WTC11 (cell line): ENCODE results near the gene BLOC1S1. TPM values are rescaled to one million over a fixed set of nuclear protein-coding genes. Genes with fewer than 3 reads are reported as not detected.

Source experiments
- ATAC-seq: fragments of 200-7000 bp; cut with Tn5 transposase; 2 replicates; pipeline ENCODE4 v1.10.0; 2021; ENCODE audit warnings: mild to moderate bottlenecking, moderate library complexity
- CTCF ChIA-PET: fragments of 300-600 bp; sonication (Branson Sonifier 250); formaldehyde crosslinking; loops from one replicate; lab custom pipeline; 2021; ENCODE audit warnings: antibody characterized with exemption; lab: Charles Lee
- POLR2A ChIA-PET: fragments of 350-600 bp; sonication (Branson Sonifier 250); formaldehyde crosslinking; loops from one replicate; lab custom pipeline; 2021; ENCODE audit warnings: antibody characterized with exemption; lab: Charles Lee
- DNase-seq: peaks from one replicate; pipeline ENCODE4 v3.0.0; 2021; ENCODE audit warnings: low spot score
- H3K27ac Mint-ChIP-seq: 2 replicates; pipeline ENCODE4 v1.8.0; 2021; ENCODE audit warnings: mixed read lengths
- H3K27me3 Mint-ChIP-seq: 2 replicates; pipeline ENCODE4 v1.8.0; 2021; ENCODE audit warnings: low read depth, mild to moderate bottlenecking, moderate library complexity, mixed read lengths
- H3K36me3 Mint-ChIP-seq: 2 replicates; pipeline ENCODE4 v1.8.0; 2021; ENCODE audit warnings: mixed read lengths
- H3K4me1 Mint-ChIP-seq: 2 replicates; pipeline ENCODE4 v1.8.0; 2022; ENCODE audit warnings: mixed read lengths
- H3K4me3 Mint-ChIP-seq: 2 replicates; pipeline ENCODE4 v1.8.0; 2021; ENCODE audit warnings: mild to moderate bottlenecking, moderate library complexity, mixed read lengths
- H3K9me3 Mint-ChIP-seq: 2 replicates; pipeline ENCODE4 v1.8.0; 2021; ENCODE audit warnings: mixed read lengths
- MYBL2 ChIP-seq: sonication (generic); formaldehyde crosslinking; IDR thresholded peaks from 2 replicates; pipeline ENCODE4 v1.8.1; 2023; ENCODE audit warnings: mild to moderate bottlenecking, moderate library complexity, missing genetic modification reagents
- SOX15 ChIP-seq: fragments of 250-450 bp; sonication (Bioruptor Pico); IDR thresholded peaks from 2 replicates; pipeline ENCODE4 v1.9.0; 2021; ENCODE audit warnings: mild to moderate bottlenecking
- TEAD4 ChIP-seq: sonication (generic); formaldehyde crosslinking; IDR thresholded peaks from 2 replicates; pipeline ENCODE4 v1.8.0; 2022; ENCODE audit warnings: mild to moderate bottlenecking, missing genetic modification reagents
- ZNF121 ChIP-seq: sonication (generic); formaldehyde crosslinking; IDR thresholded peaks from 2 replicates; pipeline ENCODE4 v1.8.0; 2023; ENCODE audit warnings: missing genetic modification reagents
- ZNF317 ChIP-seq: sonication (generic); formaldehyde crosslinking; IDR thresholded peaks from 2 replicates; pipeline ENCODE4 v1.8.1; 2023; ENCODE audit warnings: low read depth, mild to moderate bottlenecking, moderate library complexity, missing genetic modification reagents, borderline replicate concordance
- total RNA-seq: library from RNA; stranded (reverse); gene quantifications from 3 replicates; pipeline ENCODE4 v1.2.3, GENCODE V29; 2021
- TF ChIP-seq, protein P1 (sequence below): sonication (generic); formaldehyde crosslinking; IDR thresholded peaks from 2 replicates; pipeline ENCODE4 v1.8.1; 2022; ENCODE audit warnings: missing genetic modification reagents, borderline replicate concordance
- TF ChIP-seq, protein P2 (sequence below): sonication (generic); formaldehyde crosslinking; IDR thresholded peaks from 2 replicates; pipeline ENCODE4 v1.8.0; 2022; ENCODE audit warnings: mild to moderate bottlenecking, missing genetic modification reagents
- TF ChIP-seq, protein P3 (sequence below): sonication (generic); formaldehyde crosslinking; IDR thresholded peaks from 2 replicates; pipeline ENCODE4 v1.8.1; 2022; ENCODE audit warnings: mild to moderate bottlenecking, moderate library complexity, missing genetic modification reagents
- TF ChIP-seq, protein P4 (sequence below): fragments of 200-600 bp; IDR thresholded peaks from 2 replicates; pipeline ENCODE4 v1.8.0; 2022; ENCODE audit warnings: antibody characterized with exemption
- TF ChIP-seq, protein P5 (sequence below): sonication (generic); formaldehyde crosslinking; conservative IDR thresholded peaks from 2 replicates; pipeline ENCODE4 v1.8.1; 2022; ENCODE audit warnings: mild to moderate bottlenecking, missing genetic modification reagents

Gene BLOC1S1
- total RNA-seq, 1 experiment from 2014 or later = 81.9 TPM

DNA sequence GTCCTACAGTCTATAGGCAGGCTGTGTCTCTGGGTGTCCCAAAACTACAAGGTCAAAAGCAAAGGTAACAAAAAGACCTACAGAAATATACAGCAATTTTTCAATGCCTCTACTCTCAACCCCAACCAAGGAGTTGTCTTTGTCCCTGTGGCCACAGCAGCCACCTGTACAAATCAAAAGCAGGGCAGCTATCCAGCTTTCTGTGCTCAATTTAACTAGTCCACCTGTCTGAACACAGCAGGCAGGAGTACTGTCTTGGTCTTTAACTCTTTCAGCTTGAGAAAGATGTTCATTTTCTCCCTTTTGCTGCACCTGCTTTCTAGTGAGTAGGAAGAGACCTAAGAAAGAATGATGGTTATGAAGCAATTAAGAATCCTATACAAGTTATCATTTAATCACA lies 46.8 kb downstream of the BLOC1S1 start (continued):
- TF ChIP-seq, protein P1, sequence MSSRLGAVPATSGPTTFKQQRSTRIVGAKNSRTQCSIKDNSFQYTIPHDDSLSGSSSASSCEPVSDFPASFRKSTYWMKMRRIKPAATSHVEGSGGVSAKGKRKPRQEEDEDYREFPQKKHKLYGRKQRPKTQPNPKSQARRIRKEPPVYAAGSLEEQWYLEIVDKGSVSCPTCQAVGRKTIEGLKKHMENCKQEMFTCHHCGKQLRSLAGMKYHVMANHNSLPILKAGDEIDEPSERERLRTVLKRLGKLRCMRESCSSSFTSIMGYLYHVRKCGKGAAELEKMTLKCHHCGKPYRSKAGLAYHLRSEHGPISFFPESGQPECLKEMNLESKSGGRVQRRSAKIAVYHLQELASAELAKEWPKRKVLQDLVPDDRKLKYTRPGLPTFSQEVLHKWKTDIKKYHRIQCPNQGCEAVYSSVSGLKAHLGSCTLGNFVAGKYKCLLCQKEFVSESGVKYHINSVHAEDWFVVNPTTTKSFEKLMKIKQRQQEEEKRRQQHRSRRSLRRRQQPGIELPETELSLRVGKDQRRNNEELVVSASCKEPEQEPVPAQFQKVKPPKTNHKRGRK (CRISPR knock-in tag) = no peak

DNA sequence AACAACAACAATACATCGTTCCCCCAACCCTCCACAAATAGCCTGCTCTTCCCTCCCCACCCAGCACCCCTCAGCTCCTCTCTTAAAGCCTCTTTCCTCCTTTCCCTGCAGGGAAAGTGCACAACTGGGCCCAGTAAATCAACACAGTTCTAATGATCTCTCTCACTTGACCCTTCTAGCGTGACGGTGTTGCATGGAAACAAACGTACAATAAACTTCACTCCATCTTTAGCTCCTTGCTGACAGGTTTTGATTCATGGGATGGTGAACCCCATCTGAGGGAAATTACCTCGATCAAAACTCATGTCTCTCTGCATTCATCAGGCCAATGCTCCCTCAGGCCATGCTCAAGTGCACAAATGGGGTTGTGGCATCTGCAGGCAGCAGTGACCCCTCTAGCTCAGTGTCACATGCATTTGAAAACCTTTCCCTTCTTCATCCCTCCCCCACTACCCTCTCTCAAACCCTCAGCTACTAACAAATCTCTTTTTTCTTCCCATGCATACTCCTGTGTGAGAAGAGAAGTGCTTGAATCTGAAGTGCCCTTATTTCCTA lies 50.0 kb downstream of the BLOC1S1 start:
- H3K4me1 Mint-ChIP-seq = peaks cover 7% of the 10 kb centered on the region
- H3K27me3 Mint-ChIP-seq = no peaks in the 10 kb centered on the region
- H3K27ac Mint-ChIP-seq = peak overlapping the region; percentile 64
- H3K4me3 Mint-ChIP-seq = no peak overlapping the region
- no peaks in the 10 kb centered on the region for H3K9me3 Mint-ChIP-seq
- peaks cover 26% of the 10 kb centered on the region for H3K36me3 Mint-ChIP-seq
- CTCF ChIA-PET = interaction anchor here (0.7 to 2.9 kb wide), 4 partner anchors 19 to 175 kb away, joined by 3 to 20 read pairs (median 4); no protein-coding TSS in a partner anchor
- DNase-seq = no peak
- POLR2A ChIA-PET = no interaction called here
- TF ChIP-seq TEAD4 (no peak), ZNF317 (CRISPR knock-in tag) (no peak), MYBL2 (no peak)
- TF ChIP-seq, protein P2, sequence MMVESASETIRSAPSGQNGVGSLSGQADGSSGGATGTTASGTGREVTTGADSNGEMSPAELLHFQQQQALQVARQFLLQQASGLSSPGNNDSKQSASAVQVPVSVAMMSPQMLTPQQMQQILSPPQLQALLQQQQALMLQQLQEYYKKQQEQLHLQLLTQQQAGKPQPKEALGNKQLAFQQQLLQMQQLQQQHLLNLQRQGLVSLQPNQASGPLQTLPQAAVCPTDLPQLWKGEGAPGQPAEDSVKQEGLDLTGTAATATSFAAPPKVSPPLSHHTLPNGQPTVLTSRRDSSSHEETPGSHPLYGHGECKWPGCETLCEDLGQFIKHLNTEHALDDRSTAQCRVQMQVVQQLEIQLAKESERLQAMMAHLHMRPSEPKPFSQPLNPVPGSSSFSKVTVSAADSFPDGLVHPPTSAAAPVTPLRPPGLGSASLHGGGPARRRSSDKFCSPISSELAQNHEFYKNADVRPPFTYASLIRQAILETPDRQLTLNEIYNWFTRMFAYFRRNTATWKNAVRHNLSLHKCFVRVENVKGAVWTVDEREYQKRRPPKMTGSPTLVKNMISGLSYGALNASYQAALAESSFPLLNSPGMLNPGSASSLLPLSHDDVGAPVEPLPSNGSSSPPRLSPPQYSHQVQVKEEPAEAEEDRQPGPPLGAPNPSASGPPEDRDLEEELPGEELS (CRISPR knock-in tag) = no peak
- TF ChIP-seq, protein P3, sequence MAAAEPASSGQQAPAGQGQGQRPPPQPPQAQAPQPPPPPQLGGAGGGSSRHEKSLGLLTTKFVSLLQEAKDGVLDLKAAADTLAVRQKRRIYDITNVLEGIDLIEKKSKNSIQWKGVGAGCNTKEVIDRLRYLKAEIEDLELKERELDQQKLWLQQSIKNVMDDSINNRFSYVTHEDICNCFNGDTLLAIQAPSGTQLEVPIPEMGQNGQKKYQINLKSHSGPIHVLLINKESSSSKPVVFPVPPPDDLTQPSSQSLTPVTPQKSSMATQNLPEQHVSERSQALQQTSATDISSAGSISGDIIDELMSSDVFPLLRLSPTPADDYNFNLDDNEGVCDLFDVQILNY = no peak
- TF ChIP-seq, protein P4, sequence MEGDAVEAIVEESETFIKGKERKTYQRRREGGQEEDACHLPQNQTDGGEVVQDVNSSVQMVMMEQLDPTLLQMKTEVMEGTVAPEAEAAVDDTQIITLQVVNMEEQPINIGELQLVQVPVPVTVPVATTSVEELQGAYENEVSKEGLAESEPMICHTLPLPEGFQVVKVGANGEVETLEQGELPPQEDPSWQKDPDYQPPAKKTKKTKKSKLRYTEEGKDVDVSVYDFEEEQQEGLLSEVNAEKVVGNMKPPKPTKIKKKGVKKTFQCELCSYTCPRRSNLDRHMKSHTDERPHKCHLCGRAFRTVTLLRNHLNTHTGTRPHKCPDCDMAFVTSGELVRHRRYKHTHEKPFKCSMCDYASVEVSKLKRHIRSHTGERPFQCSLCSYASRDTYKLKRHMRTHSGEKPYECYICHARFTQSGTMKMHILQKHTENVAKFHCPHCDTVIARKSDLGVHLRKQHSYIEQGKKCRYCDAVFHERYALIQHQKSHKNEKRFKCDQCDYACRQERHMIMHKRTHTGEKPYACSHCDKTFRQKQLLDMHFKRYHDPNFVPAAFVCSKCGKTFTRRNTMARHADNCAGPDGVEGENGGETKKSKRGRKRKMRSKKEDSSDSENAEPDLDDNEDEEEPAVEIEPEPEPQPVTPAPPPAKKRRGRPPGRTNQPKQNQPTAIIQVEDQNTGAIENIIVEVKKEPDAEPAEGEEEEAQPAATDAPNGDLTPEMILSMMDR = no peak
- TF ChIP-seq, protein P5, sequence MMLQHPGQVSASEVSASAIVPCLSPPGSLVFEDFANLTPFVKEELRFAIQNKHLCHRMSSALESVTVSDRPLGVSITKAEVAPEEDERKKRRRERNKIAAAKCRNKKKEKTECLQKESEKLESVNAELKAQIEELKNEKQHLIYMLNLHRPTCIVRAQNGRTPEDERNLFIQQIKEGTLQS (CRISPR knock-in tag) = no peak
- TF ChIP-seq, all 79 proteins: peak for 0
- no peak for ATAC-seq

DNA sequence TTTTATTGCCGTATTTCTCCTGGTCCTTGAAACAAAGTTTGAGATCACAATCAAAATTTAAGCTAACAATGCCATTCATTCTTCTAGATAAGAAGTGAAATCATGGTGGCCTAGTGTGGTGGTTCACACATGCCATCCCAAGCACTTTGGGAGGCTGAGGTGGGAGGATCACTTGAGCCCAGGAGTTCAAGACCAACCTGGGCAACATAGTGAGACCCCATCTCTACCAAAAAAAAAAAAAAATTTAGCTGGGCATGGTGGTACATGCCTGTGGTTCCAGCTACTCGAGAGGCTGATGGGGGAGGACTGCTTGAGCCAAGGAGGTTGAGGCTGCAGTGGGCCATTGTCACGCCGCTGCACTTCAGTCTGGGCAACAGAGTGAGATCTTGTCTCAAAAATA lies 51.3 kb downstream of the BLOC1S1 start:
- ChIA-PET CTCF (interaction anchor here (0.6 to 2.9 kb wide), 4 partner anchors 20 to 251 kb away, joined by 3 to 20 read pairs (median 6); no protein-coding TSS in a partner anchor), POLR2A (interaction anchor here (0.6 kb wide), 1 partner anchor 427 kb away, joined by 4 read pairs; no protein-coding TSS in a partner anchor)
- Mint-ChIP-seq H3K27ac (no peak overlapping the region; the same call in 1 of the 2 replicates), H3K9me3 (no peaks in the 10 kb centered on the region), H3K36me3 (peaks cover 27% of the 10 kb centered on the region), H3K27me3 (no peaks in the 10 kb centered on the region), H3K4me1 (peaks cover 7% of the 10 kb centered on the region), H3K4me3 (no peak overlapping the region)
- DNase-seq = no peak
- peak; percentile 60; the same call in 1 of the 2 replicates for TF ChIP-seq ZNF121 (CRISPR knock-in tag)
- no peak for TF ChIP-seq SOX15 (CRISPR knock-in tag)
- ATAC-seq = no peak

Other genes with a start within 250 kb of the BLOC1S1 start
- gene OR6C70, start 245.9 kb upstream of the BLOC1S1 start, total RNA-seq = not detected in 3 replicates
- gene OR6C68, start 223.7 kb upstream of the BLOC1S1 start, total RNA-seq = not detected in 3 replicates
- not detected in 3 replicates for gene OR6C4, start 166.4 kb upstream of the BLOC1S1 start, total RNA-seq
- gene OR2AP1, start 143.6 kb upstream of the BLOC1S1 start, total RNA-seq = not detected in 3 replicates
- not detected in 3 replicates for gene OR10P1, start 79.2 kb upstream of the BLOC1S1 start, total RNA-seq
- gene ITGA7, start 8.1 kb upstream of the BLOC1S1 start, total RNA-seq = 77.8 to 96.2 TPM (median 80.4 TPM) in 3 replicates
- 3.0 to 5.8 TPM (median 3.5 TPM) in 3 replicates for gene RDH5, start 4.3 kb downstream of the BLOC1S1 start, total RNA-seq
- 409 to 419 TPM (median 414 TPM) in 3 replicates for gene CD63, start 13.0 kb downstream of the BLOC1S1 start, total RNA-seq
- gene GDF11, start 27.1 kb downstream of the BLOC1S1 start, total RNA-seq = 16.9 to 20.7 TPM (median 19.6 TPM) in 3 replicates
- gene SARNP, start 101.7 kb downstream of the BLOC1S1 start, total RNA-seq = 98.3 to 102 TPM (median 100 TPM) in 3 replicates
- 32.9 to 37.9 TPM (median 34.8 TPM) in 3 replicates for gene ORMDL2, start 102.0 kb downstream of the BLOC1S1 start, total RNA-seq
- gene DNAJC14, start 113.5 kb downstream of the BLOC1S1 start, total RNA-seq = 32.1 to 34.5 TPM (median 34.1 TPM) in 3 replicates
- gene MMP19, start 126.9 kb downstream of the BLOC1S1 start, total RNA-seq = 0.98 to 1.6 TPM (median 1.0 TPM) in 3 replicates
- gene PYM1, start 211.8 kb downstream of the BLOC1S1 start, total RNA-seq = 55.5 to 61.7 TPM (median 57.3 TPM) in 3 replicates
- 19.8 to 25.5 TPM (median 23.6 TPM) in 3 replicates for gene DGKA, start 215.1 kb downstream of the BLOC1S1 start, total RNA-seq
- gene PMEL, start 250.0 kb downstream of the BLOC1S1 start, total RNA-seq = 72.2 to 86.5 TPM (median 79.3 TPM) in 3 replicates